HCT116 (cell line): Measurements from ENCODE around the gene NRCAM. TPM values are rescaled to one million over a fixed set of nuclear protein-coding genes. Genes with fewer than 3 reads are reported as not detected.

ENCODE experiments used
- ATAC-seq: fragments of 200-7000 bp; cut with Tn5 transposase; 2 replicates; pipeline ENCODE4 v1.9.1; 2020; ENCODE audit warnings: mild to moderate bottlenecking, moderate library complexity
- BruUV-seq: library from RNA; stranded (reverse); fragments of 400-500 nt; replicated peaks from 2 replicates; lab custom pipeline; 2021; lab: Mats Ljungman, UMichigan
- CTCF ChIA-PET: fragments of 300-600 bp; sonication (Branson Sonifier 250); formaldehyde crosslinking; loops from one replicate; lab custom pipeline; 2021; ENCODE audit warnings: antibody characterized with exemption; lab: Charles Lee
- POLR2A ChIA-PET: fragments of 300-600, 350-600 bp; sonication (Branson Sonifier 250); formaldehyde crosslinking; loops from one replicate; lab custom pipeline; 2021; ENCODE audit warnings: antibody characterized with exemption; lab: Charles Lee
- RAD21 ChIA-PET, 2 experiments: fragments of 300-600 bp; sonication (Branson Sonifier 250); formaldehyde crosslinking; loops; one replicate each; lab custom pipeline; 2023; ENCODE audit warnings: low total read pairs in 2 of 2; ENCODE audit not compliant: uncharacterized antibody in 2 of 2, unreplicated experiment in 2 of 2, low non-redundant PET in 1 of 2; lab: Charles Lee
- DNase-seq: peaks from one replicate; pipeline ENCODE4 v3.0.0-alpha.2; 2010; ENCODE audit warnings: low read depth, low spot score
- H2AFZ ChIP-seq: fragments of 200-600 bp; shearing (Covaris generic), sonication (generic); 2 replicates; pipeline ENCODE4 v1.6.1; 2017; ENCODE audit warnings: low read depth, mixed run types, mixed read lengths, antibody characterized with exemption, low read length; ENCODE audit not compliant: poor library complexity, severe bottlenecking
- H3K27ac ChIP-seq: 2 replicates; pipeline ENCODE4 v1.5.1; 2012; ENCODE audit warnings: low read depth, low read length
- H3K27me3 ChIP-seq: fragments of 200-600 bp; sonication (generic); 2 replicates; pipeline ENCODE4 v1.6.1; 2016; ENCODE audit warnings: mixed run types, low read length, mixed read lengths; ENCODE audit not compliant: insufficient read depth
- H3K36me3 ChIP-seq, 2 experiments: fragments of 200-500 bp in 1 of 2; fragments of 200-600 bp in 1 of 2; sonication (Bioruptor generic) in 1 of 2; sonication (generic) in 1 of 2; 2 replicates each; pipeline versions ENCODE4 v1.5.1 to v1.6.1; 2014 to 2016; ENCODE audit warnings: low read length in 2 of 2, inconsistent platforms in 1 of 2, mixed read lengths in 1 of 2, mixed run types in 1 of 2; ENCODE audit not compliant: insufficient read depth in 2 of 2, control insufficient read depth in 1 of 2
- H3K4me1 ChIP-seq, 2 experiments: fragments of 200-600 bp in 1 of 2; sonication (generic) in 1 of 2; 2 replicates each; pipeline versions ENCODE4 v1.5.1 to v1.6.1; 2012 to 2017; ENCODE audit warnings: low read length in 2 of 2, inconsistent platforms in 1 of 2, mild to moderate bottlenecking in 1 of 2, mixed read lengths in 1 of 2, mixed run types in 1 of 2, moderate library complexity in 1 of 2; ENCODE audit not compliant: insufficient read depth in 2 of 2, control insufficient read depth in 1 of 2
- H3K4me2 ChIP-seq: fragments of 200-600 bp; sonication (generic); 2 replicates; pipeline ENCODE4 v1.6.1; 2017; ENCODE audit warnings: mixed run types, low read length, mixed read lengths
- H3K4me3 ChIP-seq, 2 experiments: fragments of 200-600 bp in 1 of 2; sonication (generic) in 1 of 2; replicated peaks in 1 of 2; 2 replicates each; pipeline ENCODE4 v1.5.1; 2011 to 2016; ENCODE audit warnings: low read length in 2 of 2, control low read depth in 1 of 2, low read depth in 1 of 2, mild to moderate bottlenecking in 1 of 2, mixed read lengths in 1 of 2, mixed run types in 1 of 2
- H3K79me2 ChIP-seq: fragments of 200-600 bp; sonication (generic); 2 replicates; pipeline ENCODE4 v1.6.1; 2017; ENCODE audit warnings: mild to moderate bottlenecking, mixed run types, low read length, moderate library complexity, mixed read lengths; ENCODE audit not compliant: insufficient read depth
- H3K9ac ChIP-seq: fragments of 200-600 bp; sonication (generic); 2 replicates; pipeline ENCODE4 v1.6.1; 2016; ENCODE audit warnings: low read length, mixed read lengths
- H3K9me2 ChIP-seq: fragments of 200-600 bp; sonication (generic), shearing (Covaris generic); 2 replicates; pipeline ENCODE4 v1.6.1; 2017; ENCODE audit warnings: mixed run types, mild to moderate bottlenecking, moderate library complexity; ENCODE audit not compliant: insufficient read depth
- H3K9me3 ChIP-seq, 2 experiments: fragments of 200-500 bp in 1 of 2; fragments of 200-600 bp in 1 of 2; sonication (Bioruptor generic) in 1 of 2; sonication (generic) in 1 of 2; 2 replicates each; pipeline ENCODE4 v1.6.1; 2014 to 2017; ENCODE audit warnings: low read length in 2 of 2, mixed read lengths in 2 of 2, inconsistent platforms in 1 of 2, low read depth in 1 of 2, mild to moderate bottlenecking in 1 of 2, mixed run types in 1 of 2, moderate library complexity in 1 of 2; ENCODE audit not compliant: control insufficient read depth in 1 of 2, insufficient read depth in 1 of 2
- H4K20me1 ChIP-seq: fragments of 200-600 bp; sonication (generic), shearing (Covaris generic); 2 replicates; pipeline ENCODE4 v1.6.1; 2017; ENCODE audit warnings: mixed run types, mild to moderate bottlenecking, moderate library complexity; ENCODE audit not compliant: insufficient read depth
- CBX3 ChIP-seq: IDR thresholded peaks from 2 replicates; pipeline ENCODE4 v1.6.1; 2012; ENCODE audit warnings: low read depth
- CTCF ChIP-seq, 3 experiments: fragments of 200-600 bp in 1 of 3; sonication (generic) in 1 of 3; IDR thresholded peaks in 2 of 3; conservative IDR thresholded peaks in 1 of 3; 2 replicates each; pipeline ENCODE4 v1.5.1; 2012 to 2017; ENCODE audit warnings: low read depth in 2 of 3, low read length in 2 of 3, antibody characterized with exemption in 1 of 3, borderline replicate concordance in 1 of 3, control low read depth in 1 of 3, mild to moderate bottlenecking in 1 of 3, mixed read lengths in 1 of 3, mixed run types in 1 of 3, moderate library complexity in 1 of 3; ENCODE audit not compliant: insufficient read depth in 1 of 3
- FOSL1 ChIP-seq: IDR thresholded peaks from 2 replicates; pipeline ENCODE4 v1.6.1; 2012; ENCODE audit warnings: low read depth
- JUND ChIP-seq: IDR thresholded peaks from 2 replicates; pipeline ENCODE4 v1.6.1; 2012
- POLR2A ChIP-seq: IDR thresholded peaks from 2 replicates; pipeline ENCODE4 v1.7.0; 2011; ENCODE audit warnings: borderline replicate concordance; ENCODE audit not compliant: insufficient read depth, insufficient read length; ENCODE audit errors: extremely low read depth
- POLR2AphosphoS5 ChIP-seq: IDR thresholded peaks from 2 replicates; pipeline ENCODE4 v1.6.1; 2011; ENCODE audit warnings: mild to moderate bottlenecking, low read depth, low read length, moderate library complexity
- SIN3A ChIP-seq: IDR thresholded peaks from 2 replicates; pipeline ENCODE4 v1.6.1; 2012; ENCODE audit warnings: low read depth
- YY1 ChIP-seq: IDR thresholded peaks from 2 replicates; pipeline ENCODE4 v1.6.1; 2011; ENCODE audit warnings: low read length, low read depth, moderate library complexity, mild to moderate bottlenecking; ENCODE audit not compliant: insufficient replicate concordance; ENCODE audit errors: extremely low read depth
- ZNF274 ChIP-seq: fragments of 200-500 bp; sonication (Bioruptor generic); IDR thresholded peaks from 2 replicates; pipeline ENCODE4 v1.6.1; 2014; ENCODE audit warnings: mild to moderate bottlenecking, low read depth, low read length, inconsistent platforms
- intact Hi-C: fragments of 100-400 bp; cut with micrococcal nuclease; formaldehyde crosslinking; loops from 2 replicates; pipeline ENCODE4 v1.10.0; 2022
- total RNA-seq: library from RNA; stranded (reverse); gene quantifications from one replicate; pipeline ENCODE4 v1.2.1, GENCODE V29; 2021; ENCODE audit not compliant: unreplicated experiment

Gene NRCAM
- total RNA-seq, 1 experiment from 2014 or later = 0.15 TPM

GRCh38 chr7:108286290-108286904, 169.8 kb downstream of the NRCAM start:
- Histone ChIP-seq H4K20me1 (no peaks in the 10 kb centered on the region), H3K9me3 (no peaks in the 10 kb centered on the region), H3K9ac (no peak overlapping the region), H2AFZ (no peak overlapping the region), H3K27me3 (peaks cover 6% of the 10 kb centered on the region; the same call in 1 of the 2 replicates), H3K4me1 (no peaks in the 10 kb centered on the region), H3K79me2 (no peaks in the 10 kb centered on the region), H3K36me3 (no peaks in the 10 kb centered on the region), H3K9me2 (no peaks in the 10 kb centered on the region), H3K27ac (no peak overlapping the region), H3K4me3 (no peak overlapping the region), H3K4me2 (no peak overlapping the region)
- no peak for TF ChIP-seq JUND
- no peak for DNase-seq
- POLR2A ChIA-PET = no interaction called here
- CTCF ChIA-PET = no interaction called here
- intact Hi-C loops = no loop called here
- BruUV-seq = no TSS peak
- no peak for ATAC-seq
- RAD21 ChIA-PET = no interaction called here

- no peak for ATAC-seq
Observed at GRCh38 chr7:108285778-108286177, 170.5 kb downstream of the NRCAM start.

More at GRCh38 chr7:108285778-108286177, 170.5 kb downstream of the NRCAM start:
- no peak overlapping the region for H3K4me2 ChIP-seq
- CTCF ChIA-PET = no interaction called here
- H3K9ac ChIP-seq = no peak overlapping the region
- no peaks in the 10 kb centered on the region for H3K9me2 ChIP-seq
- RAD21 ChIA-PET = no interaction called here
- H2AFZ ChIP-seq = no peak overlapping the region
- peaks cover under 1% of the 10 kb centered on the region; the same call in 1 of the 2 replicates for H3K27me3 ChIP-seq
- H3K4me1 ChIP-seq = no peaks in the 10 kb centered on the region
- no peak overlapping the region for H3K4me3 ChIP-seq
- POLR2A ChIA-PET = no interaction called here
- DNase-seq = no peak
- intact Hi-C loops = no loop called here
- H3K79me2 ChIP-seq = no peaks in the 10 kb centered on the region
- no peaks in the 10 kb centered on the region for H3K36me3 ChIP-seq
- no peaks in the 10 kb centered on the region for H3K9me3 ChIP-seq
- BruUV-seq = no TSS peak
- TF ChIP-seq CTCF (IDR thresholded peaks at IDR 0.05 in 2 of 3, conservative IDR thresholded peaks at IDR 0.05 in 1 of 3; ENCODE audit: borderline replicate concordance in 1 of 3, insufficient read depth in 1 of 3, low read depth in 2 of 3, low read length in 2 of 3) = no peak
- no peak for TF ChIP-seq FOSL1
- TF ChIP-seq CBX3 = no peak
- no peak for TF ChIP-seq SIN3A
- TF ChIP-seq POLR2A = no peak
- no peak for TF ChIP-seq YY1
- TF ChIP-seq ZNF274 = no peak
- TF ChIP-seq POLR2AphosphoS5 = no peak
- H4K20me1 ChIP-seq = no peaks in the 10 kb centered on the region
- H3K27ac ChIP-seq = no peak overlapping the region
